IMR-90 (cell line): Measurements from ENCODE around the gene ADAMTS12. TPM values are rescaled to one million over a fixed set of nuclear protein-coding genes. Genes with fewer than 3 reads are reported as not detected.

Experiments used
- ATAC-seq: fragments of 200-7000 bp; cut with Tn5 transposase; 2 replicates; pipeline ENCODE4 v1.9.1; 2020; ENCODE audit warnings: low read depth, mild to moderate bottlenecking, moderate library complexity
- BruUV-seq: library from RNA; stranded (reverse); fragments of 400-500 nt; replicated peaks from 2 replicates; lab custom pipeline; 2021; lab: Mats Ljungman, UMichigan
- CTCF ChIA-PET: fragments of 300-600 bp; formaldehyde crosslinking; extraction: SDS; loops from one replicate; lab custom pipeline; 2021; ENCODE audit warnings: antibody characterized with exemption; lab: Yijun Ruan, JAX
- POLR2A ChIA-PET: fragments of 300-600 bp; sonication (Branson Sonifier 250); formaldehyde crosslinking; loops from one replicate; lab custom pipeline; 2022; ENCODE audit warnings: antibody characterized with exemption; ENCODE audit not compliant: unreplicated experiment; lab: Charles Lee
- DNase-seq: peaks from one replicate; pipeline ENCODE4 v3.0.0; 2013
- H2AFZ ChIP-seq: replicated peaks from 2 replicates; pipeline ENCODE3; 2013; ENCODE audit warnings: low read length, mild to moderate bottlenecking; ENCODE audit not compliant: poor library complexity
- H2AK5ac ChIP-seq: 2 replicates; pipeline ENCODE4 v1.6.1; 2013; ENCODE audit warnings: low read depth, low read length, inconsistent platforms
- H2AK9ac ChIP-seq: replicated peaks from 2 replicates; pipeline ENCODE3; 2013; ENCODE audit warnings: mild to moderate bottlenecking, low read depth, low read length, moderate library complexity; ENCODE audit not compliant: poor library complexity
- H2BK120ac ChIP-seq: 2 replicates; pipeline ENCODE4 v1.6.1; 2013; ENCODE audit warnings: low read depth, low read length, inconsistent platforms
- H2BK15ac ChIP-seq: 3 replicates; pipeline ENCODE4 v1.6.1; 2013; ENCODE audit warnings: low read depth, low read length, inconsistent platforms
- H2BK20ac ChIP-seq: 2 replicates; pipeline ENCODE4 v1.6.1; 2013; ENCODE audit warnings: low read depth, mild to moderate bottlenecking, inconsistent platforms, low read length, moderate library complexity
- H2BK5ac ChIP-seq: 2 replicates; pipeline ENCODE4 v1.6.1; 2013; ENCODE audit warnings: mild to moderate bottlenecking, low read depth, low read length, inconsistent platforms; ENCODE audit not compliant: poor library complexity, severe bottlenecking
- H3K14ac ChIP-seq: replicated peaks from 2 replicates; pipeline ENCODE4 v1.6.1; 2013; ENCODE audit warnings: low read depth, low read length, inconsistent platforms
- H3K18ac ChIP-seq: 2 replicates; pipeline ENCODE4 v1.6.1; 2013; ENCODE audit warnings: low read depth, low read length, control low read depth
- H3K23ac ChIP-seq: 2 replicates; pipeline ENCODE4 v1.6.1; 2013; ENCODE audit warnings: low read depth, low read length, inconsistent platforms
- H3K27ac ChIP-seq: 2 replicates; pipeline ENCODE4 v1.5.1; 2013; ENCODE audit warnings: mild to moderate bottlenecking, control low read depth, low read length; ENCODE audit not compliant: insufficient read depth
- H3K27me3 ChIP-seq: 2 replicates; pipeline ENCODE4 v1.6.1; 2013; ENCODE audit warnings: low read length; ENCODE audit not compliant: control insufficient read depth, insufficient read depth
- H3K36me3 ChIP-seq: 2 replicates; pipeline ENCODE4 v1.6.1; 2013; ENCODE audit warnings: low read length, mixed read lengths; ENCODE audit not compliant: control insufficient read depth, insufficient read depth
- H3K4ac ChIP-seq: 2 replicates; pipeline ENCODE4 v1.6.1; 2013; ENCODE audit warnings: low read depth, low read length, inconsistent platforms
- H3K4me1 ChIP-seq: 2 replicates; pipeline ENCODE4 v1.6.1; 2013; ENCODE audit warnings: low read length, mixed read lengths; ENCODE audit not compliant: control insufficient read depth, insufficient read depth
- H3K4me2 ChIP-seq: 2 replicates; pipeline ENCODE4 v1.6.1; 2013; ENCODE audit warnings: low read depth, mild to moderate bottlenecking, control low read depth, low read length, moderate library complexity
- H3K4me3 ChIP-seq: 2 replicates; pipeline ENCODE4 v1.5.1; 2013; ENCODE audit warnings: low read depth, mild to moderate bottlenecking, control low read depth, low read length, moderate library complexity; ENCODE audit not compliant: insufficient read depth
- H3K56ac ChIP-seq: 2 replicates; pipeline ENCODE4 v1.6.1; 2013; ENCODE audit warnings: low read length, inconsistent platforms; ENCODE audit not compliant: insufficient read depth; ENCODE audit errors: extremely low read depth
- H3K79me1 ChIP-seq, 2 experiments: 2 replicates each; pipeline ENCODE4 v1.6.1; 2013; ENCODE audit warnings: low read length in 2 of 2, inconsistent platforms in 1 of 2, low read depth in 1 of 2
- H3K9ac ChIP-seq: 2 replicates; pipeline ENCODE4 v1.6.1; 2013; ENCODE audit warnings: low read depth, low read length, control low read depth
- H3K9me1 ChIP-seq: 2 replicates; pipeline ENCODE4 v1.6.1; 2013; ENCODE audit warnings: low read length, inconsistent platforms; ENCODE audit not compliant: insufficient read depth
- H3K9me3 ChIP-seq: 2 replicates; pipeline ENCODE4 v1.6.1; 2013; ENCODE audit warnings: low read length; ENCODE audit not compliant: control insufficient read depth, insufficient read depth
- H4K20me1 ChIP-seq: 2 replicates; pipeline ENCODE4 v1.6.1; 2013; ENCODE audit warnings: low read length, inconsistent platforms; ENCODE audit not compliant: insufficient read depth
- H4K5ac ChIP-seq: 2 replicates; pipeline ENCODE4 v1.6.1; 2013; ENCODE audit warnings: mild to moderate bottlenecking, low read depth, low read length, control low read depth
- H4K8ac ChIP-seq, 2 experiments: 2 replicates each; pipeline ENCODE4 v1.6.1; 2013; ENCODE audit warnings: low read depth in 2 of 2, low read length in 2 of 2, control low read depth in 1 of 2, inconsistent platforms in 1 of 2
- H4K91ac ChIP-seq: 2 replicates; pipeline ENCODE4 v1.6.1; 2013; ENCODE audit warnings: low read depth, low read length, inconsistent platforms; ENCODE audit not compliant: insufficient read depth
- BHLHE40 ChIP-seq: fragments of 150-350 bp; IDR thresholded peaks from 2 replicates; pipeline ENCODE4 v1.6.1; 2016; ENCODE audit warnings: mild to moderate bottlenecking, low read depth, low read length
- CEBPB ChIP-seq: IDR thresholded peaks from 2 replicates; pipeline ENCODE4 v1.6.1; 2012; ENCODE audit warnings: low read depth, low read length, improper control_type of control experiment
- CHD1 ChIP-seq: IDR thresholded peaks from 2 replicates; pipeline ENCODE4 v1.6.1; 2012; ENCODE audit warnings: low read depth, low read length, improper control_type of control experiment
- CTCF ChIP-seq: conservative IDR thresholded peaks from 2 replicates; pipeline ENCODE4 v1.5.1; 2012; ENCODE audit warnings: mild to moderate bottlenecking, low read depth, low read length, improper control_type of control experiment
- ELK1 ChIP-seq: fragments of 150-350 bp; IDR thresholded peaks from 2 replicates; pipeline ENCODE4 v1.6.1; 2016; ENCODE audit warnings: low read depth, mild to moderate bottlenecking, low read length, moderate library complexity, borderline replicate concordance
- MXI1 ChIP-seq: IDR thresholded peaks from 2 replicates; pipeline ENCODE4 v1.6.1; 2012; ENCODE audit warnings: low read depth, mild to moderate bottlenecking, low read length, moderate library complexity, borderline replicate concordance
- POLR2A ChIP-seq: IDR thresholded peaks from 2 replicates; pipeline ENCODE4 v1.6.1; 2012; ENCODE audit warnings: mild to moderate bottlenecking, low read depth, low read length
- RAD21 ChIP-seq: IDR thresholded peaks from 2 replicates; pipeline ENCODE4 v1.6.1; 2012; ENCODE audit warnings: low read length, improper control_type of control experiment
- RCOR1 ChIP-seq: IDR thresholded peaks from 2 replicates; pipeline ENCODE4 v1.6.1; 2012; ENCODE audit warnings: mild to moderate bottlenecking, low read length, improper control_type of control experiment; ENCODE audit not compliant: insufficient replicate concordance
- RFX5 ChIP-seq: IDR thresholded peaks from 2 replicates; pipeline ENCODE4 v1.8.0; 2012; ENCODE audit warnings: low read depth, mild to moderate bottlenecking, low read length, moderate library complexity
- USF2 ChIP-seq: fragments of 150-350 bp; IDR thresholded peaks from 2 replicates; pipeline ENCODE4 v1.6.1; 2017; ENCODE audit warnings: mild to moderate bottlenecking, antibody characterized with exemption, low read length, low read depth
- WGBS, 2 experiments: methylation state at CpG; one replicate each; pipeline versions ENCODE4 v1.1.5 to v1.1.7; 2013; ENCODE audit warnings: missing lambda C conversion rate in 2 of 2; ENCODE audit not compliant: insufficient read length in 1 of 2; ENCODE audit errors: extremely low coverage in 2 of 2; 5-methylcytosine and 5-hydroxymethylcytosine counted together
- dilution Hi-C: fragments of 300-500 bp; cut with HindIII; formaldehyde crosslinking; loops from one replicate; pipeline ENCODE4 v1.14.3; 2018; ENCODE audit warnings: low sequenced_read_pairs; ENCODE audit not compliant: unreplicated experiment
- in situ Hi-C: fragments of 300-500 bp; cut with MboI; formaldehyde crosslinking; loops from 3 replicates; pipeline ENCODE4 v1.14.3; 2019; ENCODE audit warnings: low sequenced_read_pairs, inconsistent platforms, mixed read lengths
- intact Hi-C: fragments of 100-400 bp; cut with micrococcal nuclease; formaldehyde crosslinking; loops from 2 replicates; pipeline ENCODE4 v1.10.0; 2022
- polyA plus RNA-seq, 3 experiments: library from polyadenylated mRNA; depleted of rRNA; stranded (reverse); fragments of >200 nt; gene quantifications; 2 replicates each; pipeline ENCODE4 v1.2.3, GENCODE V29; 2012; ENCODE audit warnings: low replicate concordance in 1 of 3
- total RNA-seq: library from RNA; depleted of rRNA; stranded (reverse); fragments of >200 nt; gene quantifications from 2 replicates; pipeline ENCODE4 v1.2.3, GENCODE V29; 2012

Gene ADAMTS12
- total and polyA plus RNA-seq, 2 of the 4 experiments (the other 2 are of a cell fraction) = 27.3 to 51.3 TPM

GRCh38 chr5:33482335-33482734, 409.5 kb downstream of the ADAMTS12 start:
- Histone ChIP-seq H3K9me3 (no peaks in the 10 kb centered on the region), H3K36me3 (no peaks in the 10 kb centered on the region), H3K23ac (no peak overlapping the region), H2BK15ac (no peak overlapping the region), H2AK9ac (no peak overlapping the region), H4K91ac (no peak overlapping the region), H3K56ac (no peak overlapping the region), H3K27ac (no peak overlapping the region), H2BK120ac (no peak overlapping the region), H3K4me1 (peaks cover 3% of the 10 kb centered on the region; the same call in 1 of the 2 replicates), H2AFZ (no peak overlapping the region), H3K27me3 (no peaks in the 10 kb centered on the region), H2BK5ac (no peak overlapping the region), H4K8ac (no peak overlapping the region), H3K4me2 (no peak overlapping the region), H3K18ac (no peak overlapping the region), H2BK20ac (no peak overlapping the region), H3K4ac (no peak overlapping the region), H3K9ac (no peak overlapping the region), H3K4me3 (no peak overlapping the region), H3K79me1 (no peaks in the 10 kb centered on the region), H2AK5ac (no peak overlapping the region), H4K5ac (no peak overlapping the region), H3K9me1 (peaks cover 3% of the 10 kb centered on the region; the same call in 1 of the 2 replicates), H3K14ac (no peak overlapping the region), H4K20me1 (no peaks in the 10 kb centered on the region; the same call in 1 of the 2 replicates)
- 90% methylated on average over 2 of the region's 7 CpGs; no CpG with 5 or more reads in 1 of the 2 experiments for WGBS, 2 experiments
- POLR2A ChIA-PET = no interaction called here
- intact Hi-C loops (no loop called here), dilution Hi-C loops (no loop called here), in situ Hi-C loops (no loop called here)
- no peak for DNase-seq
- CTCF ChIA-PET = no interaction called here
- no peak for ATAC-seq
- TF ChIP-seq USF2 (no peak), MXI1 (no peak), BHLHE40 (no peak), ELK1 (no peak), CHD1 (no peak), RCOR1 (no peak), RAD21 (no peak), POLR2A (no peak), CTCF (no peak), CEBPB (no peak), RFX5 (no peak)
- no TSS peak for BruUV-seq
